Hepatocyte (in vitro differentiated cells): ENCODE measurements around the gene NANOS3. TPM values are rescaled to one million over a fixed set of nuclear protein-coding genes. Genes with fewer than 3 reads are reported as not detected.
"Not testable (repeated sequence)": the region's sequence is repeated elsewhere in the genome, so short reads cannot be mapped to it uniquely, and the experiment has no call there.

Source experiments
- DNase-seq: peaks from one replicate; pipeline ENCODE4 v3.0.0-alpha.2; 2016; ENCODE audit warnings: low spot score
- H2AFZ ChIP-seq: fragments of 200-600 bp; sonication (generic); 2 replicates; pipeline ENCODE4 v1.6.0; 2016; ENCODE audit warnings: antibody characterized with exemption, mild to moderate bottlenecking
- H3K27ac ChIP-seq: fragments of 200-600 bp; sonication (generic); 2 replicates; pipeline ENCODE4 v1.5.1; 2016; ENCODE audit warnings: mild to moderate bottlenecking
- H3K27me3 ChIP-seq: fragments of 200-600 bp; sonication (generic); 2 replicates; pipeline ENCODE4 v1.6.1; 2016
- H3K36me3 ChIP-seq: fragments of 200-600 bp; sonication (generic); replicated peaks from 2 replicates; pipeline ENCODE4 v1.5.1; 2016; ENCODE audit warnings: low read depth; ENCODE audit not compliant: insufficient read depth
- H3K4me1 ChIP-seq: fragments of 200-600 bp; sonication (generic); 2 replicates; pipeline ENCODE4 v1.5.1; 2016; ENCODE audit warnings: mild to moderate bottlenecking, moderate library complexity; ENCODE audit not compliant: insufficient read depth
- H3K4me2 ChIP-seq: fragments of 200-600 bp; sonication (generic); 2 replicates; pipeline ENCODE4 v1.6.0; 2016
- H3K4me3 ChIP-seq: fragments of 200-600 bp; sonication (generic); 2 replicates; pipeline ENCODE4 v1.5.1; 2016; ENCODE audit warnings: mild to moderate bottlenecking
- H3K79me2 ChIP-seq: fragments of 200-600 bp; sonication (generic); 2 replicates; pipeline ENCODE4 v1.6.0; 2017; ENCODE audit warnings: mild to moderate bottlenecking
- H3K9me2 ChIP-seq: fragments of 200-600 bp; sonication (generic); replicated peaks from 2 replicates; pipeline ENCODE4 v1.6.0; 2017; ENCODE audit warnings: mild to moderate bottlenecking; ENCODE audit not compliant: insufficient read depth
- H3K9me3 ChIP-seq: fragments of 200-600 bp; sonication (generic); 2 replicates; pipeline ENCODE4 v1.5.1; 2016; ENCODE audit warnings: low read depth, mild to moderate bottlenecking
- H4K20me1 ChIP-seq: fragments of 200-600 bp; sonication (generic); 2 replicates; pipeline ENCODE4 v1.6.0; 2016; ENCODE audit warnings: mild to moderate bottlenecking; ENCODE audit not compliant: insufficient read depth, poor library complexity, severe bottlenecking
- EZH2 ChIP-seq: fragments of 200-600 bp; sonication (generic); IDR thresholded peaks from 2 replicates; pipeline ENCODE4 v1.6.1; 2016; ENCODE audit warnings: antibody characterized with exemption, mild to moderate bottlenecking, borderline replicate concordance
- EZH2phosphoT487 ChIP-seq: fragments of 200-600 bp; sonication (generic); IDR thresholded peaks from one replicate; pipeline ENCODE4 v1.6.1; 2018; ENCODE audit warnings: antibody characterized with exemption, mild to moderate bottlenecking, low read depth, moderate library complexity; ENCODE audit not compliant: unreplicated experiment, severe bottlenecking
- WGBS: methylation state at CpG from one replicate; pipeline ENCODE4 v1.1.6; 2016; ENCODE audit warnings: low lambda C conversion rate; ENCODE audit errors: missing lambda C conversion rate; 5-methylcytosine and 5-hydroxymethylcytosine counted together
- polyA plus RNA-seq: library from polyadenylated mRNA; unstranded; fragments of >200 nt; fragmentation: Nextera tagmentation; extraction: Ambion mirVana; gene quantifications from 2 replicates; pipeline ENCODE4 v1.2.1, GENCODE V29; 2016
- total RNA-seq: library from RNA; depleted of rRNA; stranded (reverse); fragments of >200 nt; gene quantifications from 2 replicates; pipeline ENCODE4 v1.2.3, GENCODE V29; 2014
- TF ChIP-seq, protein P1 (sequence below): fragments of 200-600 bp; sonication (generic); IDR thresholded peaks from 2 replicates; pipeline ENCODE4 v1.5.1; 2016; ENCODE audit warnings: antibody characterized with exemption, mild to moderate bottlenecking; ENCODE audit not compliant: poor library complexity

The NANOS3 gene
- total and polyA plus RNA-seq, 2 experiments from 2014 or later = 0.60 to 2.1 TPM

- H3K27me3 ChIP-seq = no peaks in the 10 kb centered on the region
- no peaks in the 10 kb centered on the region for H3K9me3 ChIP-seq
- no peak for TF ChIP-seq EZH2
- TF ChIP-seq, protein P1, sequence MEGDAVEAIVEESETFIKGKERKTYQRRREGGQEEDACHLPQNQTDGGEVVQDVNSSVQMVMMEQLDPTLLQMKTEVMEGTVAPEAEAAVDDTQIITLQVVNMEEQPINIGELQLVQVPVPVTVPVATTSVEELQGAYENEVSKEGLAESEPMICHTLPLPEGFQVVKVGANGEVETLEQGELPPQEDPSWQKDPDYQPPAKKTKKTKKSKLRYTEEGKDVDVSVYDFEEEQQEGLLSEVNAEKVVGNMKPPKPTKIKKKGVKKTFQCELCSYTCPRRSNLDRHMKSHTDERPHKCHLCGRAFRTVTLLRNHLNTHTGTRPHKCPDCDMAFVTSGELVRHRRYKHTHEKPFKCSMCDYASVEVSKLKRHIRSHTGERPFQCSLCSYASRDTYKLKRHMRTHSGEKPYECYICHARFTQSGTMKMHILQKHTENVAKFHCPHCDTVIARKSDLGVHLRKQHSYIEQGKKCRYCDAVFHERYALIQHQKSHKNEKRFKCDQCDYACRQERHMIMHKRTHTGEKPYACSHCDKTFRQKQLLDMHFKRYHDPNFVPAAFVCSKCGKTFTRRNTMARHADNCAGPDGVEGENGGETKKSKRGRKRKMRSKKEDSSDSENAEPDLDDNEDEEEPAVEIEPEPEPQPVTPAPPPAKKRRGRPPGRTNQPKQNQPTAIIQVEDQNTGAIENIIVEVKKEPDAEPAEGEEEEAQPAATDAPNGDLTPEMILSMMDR = no peak
- TF ChIP-seq EZH2phosphoT487 = no peak
- WGBS = 100% methylated on average over 9 of the region's 11 CpGs
- no peak overlapping the region for H3K4me3 ChIP-seq
- H3K36me3 ChIP-seq = no peaks in the 10 kb centered on the region
- H3K4me2 ChIP-seq = no peak overlapping the region
- DNase-seq = no peak
- no peak overlapping the region for H2AFZ ChIP-seq
- no peaks in the 10 kb centered on the region for H3K9me2 ChIP-seq
- H3K79me2 ChIP-seq = no peaks in the 10 kb centered on the region
- H4K20me1 ChIP-seq = no peaks in the 10 kb centered on the region
- H3K4me1 ChIP-seq = no peaks in the 10 kb centered on the region
- no peak overlapping the region for H3K27ac ChIP-seq
Observed at GRCh38 chr19:13920524-13920923, 43.6 kb downstream of the NANOS3 start.

GRCh38 chr19:13920940-13921747 lies 44.2 kb downstream of the NANOS3 start:
- DNase-seq = no peak
- H3K4me3 ChIP-seq = no peak overlapping the region
- H3K4me2 ChIP-seq = no peak overlapping the region
- TF ChIP-seq EZH2phosphoT487 (no peak), EZH2 (no peak)
- TF ChIP-seq, protein P1 = no peak
- H3K4me1 ChIP-seq = no peaks in the 10 kb centered on the region
- 93% methylated on average over 2 of the region's 2 CpGs for WGBS
- H3K9me3 ChIP-seq = no peaks in the 10 kb centered on the region
- H3K27me3 ChIP-seq = no peaks in the 10 kb centered on the region
- no peaks in the 10 kb centered on the region for H3K79me2 ChIP-seq
- no peaks in the 10 kb centered on the region for H4K20me1 ChIP-seq
- no peak overlapping the region for H3K27ac ChIP-seq
- H2AFZ ChIP-seq = no peak overlapping the region
- H3K9me2 ChIP-seq = no peaks in the 10 kb centered on the region
- H3K36me3 ChIP-seq = no peaks in the 10 kb centered on the region

- not testable (repeated sequence) for H3K27ac ChIP-seq, H2AFZ ChIP-seq, H4K20me1 ChIP-seq, H3K4me3 ChIP-seq, H3K79me2 ChIP-seq, DNase-seq, H3K9me2 ChIP-seq, H3K4me2 ChIP-seq, H3K9me3 ChIP-seq, H3K36me3 ChIP-seq, H3K27me3 ChIP-seq, H3K4me1 ChIP-seq
- WGBS = 95% methylated on average over 6 of the region's 6 CpGs
Observed at GRCh38 chr19:13922118-13922517, 45.2 kb downstream of the NANOS3 start.

- no peaks in the 10 kb centered on the region for H3K9me2 ChIP-seq
- no peaks in the 10 kb centered on the region for H3K79me2 ChIP-seq
- no peaks in the 10 kb centered on the region for H3K27me3 ChIP-seq
- TF ChIP-seq EZH2phosphoT487 = no peak
- TF ChIP-seq EZH2 = no peak
- TF ChIP-seq, protein P1 = no peak
- H3K36me3 ChIP-seq = no peaks in the 10 kb centered on the region
- H3K27ac ChIP-seq = no peak overlapping the region
- no peaks in the 10 kb centered on the region for H4K20me1 ChIP-seq
- no peak overlapping the region for H3K4me3 ChIP-seq
- 96% methylated on average over 18 of the region's 28 CpGs for WGBS
- no peak overlapping the region for H2AFZ ChIP-seq
- DNase-seq = no peak
- no peak overlapping the region for H3K4me2 ChIP-seq
- no peaks in the 10 kb centered on the region for H3K4me1 ChIP-seq
- H3K9me3 ChIP-seq = no peaks in the 10 kb centered on the region
Observed at GRCh38 chr19:13923194-13923987, 46.5 kb downstream of the NANOS3 start.
